HG02610 (cell line): ENCODE measurements around the gene MTHFD2.
"Not testable (repeated sequence)": the region's sequence is repeated elsewhere in the genome, so short reads cannot be mapped to it uniquely, and the experiment has no call there.

ENCODE experiments used
- ATAC-seq: cut with Tn5 transposase; IDR thresholded peaks from one replicate; pipeline ENCODE4 v1.9.1; 2021; ENCODE audit warnings: mild to moderate bottlenecking, moderate library complexity; ENCODE audit not compliant: unreplicated experiment

MTHFD2 gene

DNA sequence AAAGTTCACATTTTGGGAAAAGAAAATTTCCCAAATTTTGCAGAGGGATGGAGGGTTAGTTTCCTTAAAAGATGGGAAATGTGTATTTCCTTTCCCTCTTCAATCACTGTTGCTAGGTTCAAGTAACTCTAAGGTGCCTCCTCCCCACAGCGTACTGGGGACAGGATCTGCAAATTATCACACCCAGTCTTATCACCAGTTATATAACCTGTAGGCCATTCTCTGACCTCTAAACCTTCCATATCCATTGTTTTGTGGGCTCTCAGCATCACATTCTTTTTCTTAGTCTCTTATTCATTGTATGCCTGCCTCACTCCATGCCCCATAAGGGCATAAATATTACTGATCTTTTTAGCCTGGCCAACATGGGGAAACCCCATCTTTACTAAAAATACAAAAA, 3.6 kb upstream of the MTHFD2 start:
- no peak for ATAC-seq

DNA sequence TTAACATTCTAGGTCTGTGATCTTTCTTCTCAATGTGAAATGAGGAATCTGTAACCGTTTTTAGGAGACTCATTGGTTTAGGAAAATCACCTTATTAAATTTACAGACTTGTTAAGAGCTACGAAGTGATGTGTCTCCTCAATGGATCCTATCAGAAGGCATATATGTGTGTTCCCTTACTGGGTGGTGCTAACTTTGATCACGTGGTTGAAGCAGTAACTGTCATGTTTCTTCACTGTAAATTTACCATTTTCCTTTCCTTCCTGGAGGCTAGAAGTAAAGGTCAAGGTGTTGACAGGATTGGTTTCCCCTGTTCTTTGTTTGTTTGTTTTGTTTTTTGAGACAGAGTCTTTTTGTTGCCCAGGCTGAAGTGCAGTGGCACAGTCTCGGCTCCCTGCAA, 1.4 kb upstream of the MTHFD2 start:
- ATAC-seq: no peak

DNA sequence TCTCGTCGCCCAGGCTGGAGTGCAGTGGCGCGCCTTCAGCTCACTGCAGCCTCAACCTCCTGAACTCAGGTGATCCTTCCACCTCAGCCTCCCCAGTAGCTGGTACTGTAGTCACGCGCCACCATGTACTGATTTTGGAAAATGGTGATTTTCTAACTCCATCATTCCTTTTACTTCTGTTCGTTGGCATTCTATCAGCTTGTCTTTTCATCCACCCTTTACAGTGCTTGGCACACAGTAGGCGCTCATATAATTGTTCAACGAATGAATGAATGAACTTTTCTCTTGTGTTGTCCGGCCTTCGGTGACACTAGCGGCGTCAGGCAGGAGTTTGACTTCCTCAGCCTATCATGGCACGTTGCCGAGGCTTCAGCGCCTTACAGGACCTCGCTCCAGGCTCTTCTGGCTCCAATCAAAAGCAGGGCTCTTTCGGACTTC, 373 bp upstream of the MTHFD2 start:
- no peak for ATAC-seq

DNA sequence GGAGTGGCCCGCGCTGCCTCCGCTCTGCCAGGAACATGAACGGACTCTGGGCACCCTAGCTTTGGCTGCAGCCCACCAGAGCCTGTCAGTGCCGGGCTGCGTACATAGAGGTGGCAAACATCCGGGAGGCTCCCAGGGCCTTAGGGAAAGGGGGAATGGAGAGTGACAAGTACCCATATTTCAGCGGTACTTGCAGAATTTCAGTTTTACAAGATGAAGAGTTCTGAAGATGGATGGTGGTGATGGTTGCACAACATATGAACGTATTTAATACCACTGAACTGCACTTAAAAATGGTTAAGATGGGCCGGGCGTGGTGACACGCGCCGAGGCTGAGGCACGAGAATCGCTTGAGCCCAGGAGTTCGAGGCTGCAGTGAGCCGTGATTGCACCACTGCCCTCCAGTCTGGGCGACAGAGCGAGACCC, 873 bp downstream of the MTHFD2 start:
- ATAC-seq: no peak

DNA sequence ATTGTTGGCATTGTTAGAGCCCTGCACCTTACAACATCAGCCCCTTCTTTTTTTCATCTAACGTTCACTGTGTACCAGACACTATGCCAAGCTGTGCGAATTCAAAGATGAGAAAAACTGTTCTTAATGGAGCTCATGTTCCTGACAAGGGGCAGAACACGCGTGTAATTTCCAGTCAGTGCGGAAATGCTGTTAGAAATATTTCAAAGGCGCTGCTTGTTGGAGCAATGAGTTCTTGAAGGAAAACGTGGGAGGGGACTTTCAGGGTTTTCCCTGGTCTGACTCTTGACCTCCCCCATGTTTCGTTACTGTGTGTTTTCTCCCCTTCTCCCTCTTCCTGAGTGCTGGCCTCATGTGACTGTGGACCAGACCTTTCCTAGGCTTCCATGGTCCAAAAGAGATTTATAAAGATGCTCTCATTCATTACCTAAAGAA, 1.5 kb downstream of the MTHFD2 start:
- no peak for ATAC-seq

DNA sequence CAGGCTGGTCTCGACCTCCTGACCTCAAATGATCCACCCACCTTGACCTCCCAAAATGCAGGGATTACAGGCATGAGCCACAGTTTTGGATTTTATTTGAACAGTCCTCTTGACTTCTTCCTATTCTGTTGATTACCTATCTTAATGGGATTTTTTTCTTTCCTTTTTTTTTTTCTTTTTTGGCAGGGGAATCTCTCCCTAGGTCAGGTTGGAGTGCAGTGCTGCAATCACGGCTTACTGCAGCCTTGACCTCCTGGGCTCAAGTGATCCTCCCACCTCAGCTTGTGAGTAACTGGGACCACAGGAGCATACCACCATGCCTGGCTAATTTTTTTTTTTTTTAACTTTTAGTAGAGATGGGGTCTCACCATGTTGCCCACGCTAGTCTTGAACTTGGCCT, 2.8 kb downstream of the MTHFD2 start:
- ATAC-seq: no peak

DNA sequence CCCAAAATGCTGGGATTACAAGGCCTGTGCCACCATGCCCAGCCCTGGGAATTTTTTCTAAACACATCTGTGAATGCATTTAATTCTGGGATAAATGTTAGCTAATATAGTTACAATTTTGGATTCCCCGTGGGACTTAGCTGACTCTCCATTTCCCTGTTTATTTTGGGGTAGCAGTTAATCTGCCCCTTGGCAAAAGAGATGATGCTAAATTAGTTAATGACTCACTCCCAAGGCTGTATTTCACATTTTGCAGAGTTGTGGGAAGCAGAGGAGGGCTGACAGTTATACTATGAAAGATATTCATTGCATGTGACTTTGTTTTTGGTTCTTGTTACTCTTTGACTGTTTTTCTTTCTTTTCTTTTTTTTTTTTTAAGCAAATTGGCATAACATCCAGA, 3.2 kb downstream of the MTHFD2 start:
- no peak for ATAC-seq

DNA sequence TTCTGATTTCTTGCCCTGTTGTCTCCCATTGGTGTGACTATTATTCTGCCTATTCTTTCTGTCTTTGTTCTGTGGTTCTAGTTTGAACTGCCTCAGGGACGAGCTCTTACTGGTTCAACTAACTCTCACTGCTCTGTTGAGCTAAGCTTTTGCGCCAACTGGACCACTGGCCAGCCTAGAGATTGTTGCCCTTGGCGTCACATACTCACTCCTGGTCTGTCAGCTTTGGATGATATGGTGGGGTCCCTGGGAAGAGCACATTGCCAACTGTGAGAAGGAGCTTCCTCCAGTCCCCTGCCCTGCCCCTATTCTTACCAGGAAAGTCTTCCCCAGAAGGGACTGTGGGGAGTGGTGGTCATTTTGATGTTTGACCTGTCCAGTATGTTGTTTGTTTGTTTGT, 6.0 kb downstream of the MTHFD2 start:
- ATAC-seq: no peak

DNA sequence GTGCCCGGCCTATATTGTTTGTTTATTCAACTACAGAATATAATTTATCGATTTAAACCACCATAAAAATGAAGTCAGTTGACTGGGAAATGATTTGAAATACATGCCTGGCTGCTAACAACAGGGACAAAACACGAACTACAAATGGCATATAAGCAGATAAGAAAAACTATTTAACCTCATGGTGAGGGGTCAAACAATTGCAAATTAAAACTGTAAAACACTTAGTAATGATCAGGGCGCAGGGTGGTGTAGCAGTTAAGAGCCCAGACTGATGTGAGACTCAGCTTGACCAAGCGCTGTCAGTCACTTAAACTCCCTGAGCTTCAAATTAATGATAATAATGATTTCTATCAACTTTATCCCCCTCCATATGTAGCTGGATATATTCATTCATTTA, 6.7 kb downstream of the MTHFD2 start:
- no peak for ATAC-seq

DNA sequence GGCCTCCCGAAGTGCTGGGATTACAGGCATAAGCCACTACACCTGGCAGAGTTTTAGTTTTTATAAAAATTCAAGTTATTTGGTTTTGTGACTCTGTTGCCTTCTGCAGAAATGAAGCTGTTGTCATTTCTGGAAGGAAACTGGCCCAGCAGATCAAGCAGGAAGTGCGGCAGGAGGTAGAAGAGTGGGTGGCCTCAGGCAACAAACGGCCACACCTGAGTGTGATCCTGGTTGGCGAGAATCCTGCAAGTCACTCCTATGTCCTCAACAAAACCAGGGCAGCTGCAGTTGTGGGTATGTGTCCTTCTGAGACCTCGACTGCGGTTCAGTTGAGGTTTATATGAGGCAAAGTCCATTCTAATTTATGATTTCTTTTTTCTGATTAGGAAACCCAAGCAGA, 7.2 kb downstream of the MTHFD2 start:
- no peak for ATAC-seq

DNA sequence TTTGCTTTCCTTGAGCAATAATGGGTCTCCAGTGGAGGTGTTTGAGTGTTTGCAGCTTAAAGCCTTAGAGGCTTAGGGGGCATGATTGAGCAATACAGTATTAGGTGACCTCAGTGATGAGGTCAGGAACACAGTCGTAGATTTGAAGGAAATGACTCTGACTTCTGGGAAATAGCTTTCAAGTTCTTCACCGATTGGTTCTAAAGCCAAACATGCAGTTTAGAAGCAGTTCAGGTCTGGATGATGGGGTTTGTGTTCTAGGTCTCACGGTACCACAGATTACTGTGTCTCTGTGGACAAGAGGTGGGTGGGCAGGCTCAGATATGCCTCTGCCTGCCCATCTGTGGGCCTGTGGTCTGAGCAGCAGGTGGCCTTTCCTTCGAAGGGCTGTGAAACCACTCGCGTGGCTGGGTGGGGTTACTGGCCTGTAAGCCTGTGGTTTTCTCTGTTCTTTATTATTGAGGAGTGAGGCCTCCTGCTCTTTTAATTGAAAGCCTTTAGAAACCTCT, 7.8 kb downstream of the MTHFD2 start:
- peak; percentile 73 for ATAC-seq

DNA sequence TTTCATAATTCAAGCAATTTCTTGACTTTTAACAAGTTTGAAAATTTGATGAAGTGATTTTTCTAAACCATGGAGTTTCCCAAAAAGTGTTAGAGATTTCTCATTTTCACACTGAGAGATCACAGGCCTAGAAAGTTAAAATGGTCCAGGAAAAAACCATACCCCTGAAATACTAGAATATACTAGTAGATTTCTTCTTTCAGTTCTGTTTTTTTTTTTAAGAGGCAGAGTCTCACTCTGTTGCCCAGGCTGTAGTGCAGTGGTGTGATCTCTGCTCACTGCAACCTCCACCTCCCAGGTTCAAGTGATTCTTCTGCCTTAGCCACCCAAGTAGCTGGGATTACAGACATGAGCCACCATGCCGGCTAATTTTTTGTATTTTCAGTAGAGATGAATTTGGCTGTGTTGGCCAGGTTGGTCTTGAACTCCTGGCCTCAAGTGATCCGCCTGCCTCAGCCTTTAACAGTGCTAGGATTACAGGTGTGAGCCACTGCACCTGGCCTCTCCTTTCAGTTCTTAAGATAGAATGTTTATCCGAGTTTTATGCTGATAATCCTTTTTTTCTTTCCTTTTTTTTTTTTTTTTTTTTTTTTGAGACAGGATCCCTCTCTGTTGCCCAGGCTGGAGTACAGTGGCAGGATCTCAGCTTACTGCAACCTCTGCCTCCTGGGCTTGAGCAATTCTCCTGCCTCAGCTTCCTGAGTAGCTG, 14.4 kb downstream of the MTHFD2 start:
- no peak for ATAC-seq

DNA sequence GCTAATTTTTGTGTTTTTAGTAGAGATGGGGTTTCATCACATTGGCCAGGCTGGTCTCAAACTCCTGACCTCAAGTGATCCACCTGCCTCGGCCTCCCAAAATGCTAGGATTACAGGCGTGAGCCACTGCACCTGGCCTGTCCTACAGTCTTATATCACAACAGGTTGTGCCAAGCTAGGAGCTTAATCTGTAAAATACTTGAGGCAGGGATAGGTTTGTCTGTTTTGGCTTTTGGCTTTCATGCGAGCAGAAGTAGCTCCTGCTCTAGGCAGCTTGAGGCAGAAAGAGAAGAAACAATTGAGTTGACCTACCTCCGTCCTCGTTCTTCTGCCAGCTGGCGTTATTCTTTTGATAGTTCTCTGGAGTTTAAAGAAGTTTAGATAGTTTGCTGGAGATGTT, 17.4 kb downstream of the MTHFD2 start:
- ATAC-seq: not testable (repeated sequence)

DNA sequence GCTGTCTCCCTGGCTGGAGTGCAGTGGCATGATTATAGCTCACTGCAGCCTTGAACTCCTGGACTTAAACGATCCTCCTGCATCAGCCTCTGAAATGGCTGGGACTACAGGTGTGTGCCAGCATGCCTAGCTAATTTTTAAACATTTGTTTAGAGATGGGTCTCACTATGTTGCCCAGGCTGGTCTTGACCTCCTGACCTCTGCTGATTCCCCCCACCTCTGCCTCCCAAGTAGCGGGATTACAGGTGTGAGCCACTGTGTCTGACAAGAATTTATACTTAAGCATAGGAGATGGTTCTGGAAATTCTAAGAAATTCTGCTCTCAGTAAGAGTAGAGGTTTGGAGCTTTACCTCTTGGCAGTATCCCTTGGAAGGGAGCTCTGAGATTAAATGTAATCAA, 18.2 kb downstream of the MTHFD2 start:
- ATAC-seq: no peak

DNA sequence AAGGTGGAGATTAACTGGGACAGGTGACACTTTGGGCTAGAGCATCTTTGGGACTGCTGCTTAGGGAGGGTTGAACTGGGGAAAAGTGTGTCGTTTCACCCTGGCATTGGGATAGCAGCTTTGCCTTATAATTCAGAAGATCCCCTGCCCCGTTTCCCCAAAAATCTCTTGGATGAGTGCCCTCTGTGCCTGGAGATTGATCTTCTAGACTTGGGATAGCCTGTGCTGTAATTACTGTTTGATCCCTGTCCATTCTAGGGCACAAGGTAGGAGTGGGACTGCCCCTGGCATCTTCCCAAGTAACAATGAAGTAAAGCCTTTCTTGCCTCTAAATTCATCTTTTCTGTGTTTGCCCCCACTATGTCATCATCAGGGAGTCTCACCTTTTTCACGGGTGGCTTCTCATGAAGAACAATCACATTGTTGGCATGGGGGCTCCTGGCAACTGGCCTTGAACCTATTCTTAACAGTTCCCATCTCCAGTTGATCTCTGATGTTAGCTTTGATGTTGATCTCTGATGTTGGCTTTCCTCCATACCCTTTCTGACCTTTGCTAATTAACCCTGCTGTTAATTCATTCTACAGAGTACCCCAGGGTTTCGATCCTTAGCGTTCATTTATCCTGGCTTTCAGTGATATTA, 21.6 kb downstream of the MTHFD2 start:
- no peak for ATAC-seq

DNA sequence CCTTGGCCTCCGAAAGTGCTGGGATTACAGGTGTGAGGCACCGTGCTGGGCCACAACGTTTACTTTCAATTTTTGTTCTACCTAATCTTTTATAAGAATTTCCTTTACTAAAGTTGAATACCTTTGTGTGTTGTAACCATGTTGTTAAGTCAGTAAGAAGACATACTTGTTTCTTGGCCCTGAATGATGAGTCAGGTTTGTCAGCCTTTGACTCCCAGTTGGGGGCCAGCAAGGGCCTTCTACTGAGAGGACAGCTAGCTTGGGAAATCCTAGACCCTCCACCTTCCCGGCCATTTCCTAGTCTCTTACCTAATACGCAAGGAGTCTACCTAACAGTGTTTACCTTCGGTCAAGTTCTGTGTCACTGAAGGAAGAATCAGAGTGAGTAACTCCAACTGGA, 22.7 kb downstream of the MTHFD2 start:
- ATAC-seq: no peak

DNA sequence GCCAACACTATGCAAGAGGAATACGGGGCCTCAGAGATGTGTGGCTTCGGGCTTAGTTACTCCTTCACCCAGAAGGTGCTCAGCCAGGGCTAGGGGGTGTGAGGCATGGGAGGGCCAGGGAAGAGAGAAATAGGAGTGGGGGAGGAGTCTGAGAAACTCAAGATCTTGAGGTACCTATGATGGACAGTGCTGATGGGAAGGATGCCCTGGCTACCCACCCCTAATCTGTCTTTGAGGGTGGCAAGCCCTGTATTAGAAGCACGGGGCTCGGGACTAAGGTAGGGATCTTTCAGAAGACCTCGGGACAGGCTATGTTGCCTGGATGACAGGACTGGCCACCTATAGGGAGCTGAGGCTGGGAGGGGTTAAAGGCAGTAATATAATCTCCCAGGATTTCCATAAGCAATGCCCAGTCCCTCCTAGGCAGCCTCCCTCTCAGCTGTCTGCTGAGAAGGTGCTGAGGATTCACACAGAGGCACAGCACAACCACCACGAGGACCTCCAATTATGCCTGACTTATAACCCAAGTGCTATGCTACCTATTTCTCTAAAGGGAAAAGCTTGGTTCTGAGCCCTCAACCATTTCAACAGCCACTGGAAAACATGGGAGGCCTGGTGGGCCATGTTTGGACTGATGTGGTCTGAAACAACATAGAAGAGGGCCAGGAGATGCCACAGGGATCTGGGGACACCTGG, 23.3 kb downstream of the MTHFD2 start:
- ATAC-seq: no peak

DNA sequence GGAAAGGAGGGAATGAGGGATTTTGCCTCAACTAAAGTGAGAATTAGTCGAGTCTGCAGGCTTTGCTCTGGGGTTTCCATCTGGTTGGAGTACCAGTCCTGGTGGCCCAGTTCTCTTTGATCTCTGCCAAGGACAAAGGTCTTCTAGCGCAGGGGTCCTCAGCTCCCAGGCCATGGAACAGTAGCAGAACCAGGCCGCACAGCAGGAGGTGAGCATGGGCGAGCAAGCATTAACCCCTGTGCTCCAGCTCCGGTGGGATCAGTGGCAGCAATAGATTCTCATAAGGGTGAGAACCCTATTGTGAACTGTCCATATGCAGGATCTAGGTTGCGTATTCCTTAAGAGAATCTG, 23.9 kb downstream of the MTHFD2 start:
- no peak for ATAC-seq

DNA sequence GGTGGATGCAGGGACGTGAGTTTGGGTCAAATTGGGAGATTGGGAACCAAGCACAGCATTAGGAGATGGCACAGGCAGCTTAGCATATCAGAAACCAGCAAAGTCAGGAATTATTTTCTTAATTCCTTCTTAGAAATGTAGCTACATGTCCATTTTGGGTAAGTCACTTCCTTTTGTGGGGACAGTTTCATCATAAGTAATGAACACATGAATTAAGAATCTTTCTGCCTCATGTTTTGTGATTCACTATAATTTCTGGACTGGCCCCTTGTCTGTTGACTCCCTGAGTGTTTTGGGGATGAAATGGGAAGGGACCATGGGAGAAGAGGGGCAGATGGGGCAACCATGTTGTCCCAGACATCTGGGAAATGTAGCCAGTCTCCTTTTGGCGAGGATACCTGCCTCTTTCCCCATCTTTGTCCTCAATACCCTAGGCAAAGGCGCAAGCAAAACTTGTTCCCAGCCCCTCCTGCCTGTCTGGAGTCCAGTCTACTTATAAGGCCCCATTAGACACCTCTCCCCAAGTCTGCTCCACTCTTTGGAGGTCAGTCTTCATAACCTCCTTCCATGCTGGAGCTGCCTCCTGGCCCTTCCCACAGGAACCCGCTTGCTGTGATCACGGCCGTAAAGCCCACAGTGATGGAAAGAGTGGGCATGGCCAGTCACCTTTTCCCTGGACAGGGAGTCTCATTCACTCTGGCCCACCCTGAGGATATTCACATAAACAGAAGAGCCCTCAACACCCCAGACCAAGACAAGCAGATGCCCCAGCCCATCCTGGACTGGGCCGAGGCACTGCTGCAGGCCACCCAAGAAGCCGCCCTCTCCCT, 25.7 kb downstream of the MTHFD2 start:
- ATAC-seq: no peak

DNA sequence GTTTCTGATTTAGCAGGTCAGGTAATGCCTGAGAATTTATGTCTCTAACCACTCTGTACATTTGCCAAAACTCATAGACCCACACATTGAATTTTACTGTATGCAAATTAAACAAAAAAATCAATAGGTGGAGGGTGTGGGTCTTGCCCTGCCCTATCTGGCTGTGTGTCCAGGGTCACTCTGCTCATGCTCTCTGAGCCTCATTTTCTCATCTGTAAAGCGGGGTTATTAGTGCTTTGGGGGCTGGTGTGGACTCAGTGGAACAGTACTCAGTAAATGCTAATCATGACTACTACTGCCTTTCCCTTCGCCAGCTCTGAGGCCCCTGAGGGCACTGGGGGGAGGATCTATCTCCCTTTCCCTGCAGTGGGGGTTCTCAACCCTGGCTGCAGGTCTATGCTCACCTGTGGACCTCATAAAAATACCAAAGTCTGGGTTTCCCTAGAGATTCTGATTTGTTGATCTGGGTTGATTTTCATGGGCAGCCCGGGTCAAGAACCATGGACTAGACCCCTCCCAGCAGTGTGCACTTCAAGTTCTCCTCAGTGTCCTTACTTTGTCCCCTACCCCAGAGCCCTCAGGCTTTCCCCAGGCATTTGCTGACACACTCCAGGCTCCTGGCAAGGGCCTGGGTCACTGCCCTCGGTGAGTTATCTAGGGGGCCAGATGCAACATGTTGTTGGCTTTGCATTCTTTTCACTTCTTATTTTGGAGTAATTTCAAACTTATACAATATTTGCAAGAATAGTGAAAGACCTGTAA, 27.5 kb downstream of the MTHFD2 start:
- ATAC-seq: no peak
